ENCODE data around the gene C20orf141.

C20orf141 gene

DNA sequence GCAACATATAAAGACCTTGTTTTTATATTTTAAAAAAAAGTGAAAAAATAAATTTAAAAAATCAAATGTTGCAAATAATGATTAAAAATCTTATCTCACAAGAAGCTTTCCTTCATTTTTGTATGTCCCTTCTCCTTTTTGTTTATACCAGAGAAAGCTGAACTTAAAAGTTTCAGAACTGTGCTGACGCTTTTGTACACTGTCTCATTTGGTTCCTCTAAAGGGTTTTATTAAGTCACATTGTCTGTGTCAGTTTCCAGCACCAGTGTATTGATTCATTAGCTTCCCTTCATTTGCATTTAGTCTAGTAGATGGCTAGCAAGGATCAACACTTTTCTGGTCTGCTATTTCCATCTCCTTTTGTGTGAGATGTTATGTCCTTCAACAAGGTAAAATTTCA lies 19.0 kb downstream of the C20orf141 start:
- TF ChIP-seq, protein P1, sequence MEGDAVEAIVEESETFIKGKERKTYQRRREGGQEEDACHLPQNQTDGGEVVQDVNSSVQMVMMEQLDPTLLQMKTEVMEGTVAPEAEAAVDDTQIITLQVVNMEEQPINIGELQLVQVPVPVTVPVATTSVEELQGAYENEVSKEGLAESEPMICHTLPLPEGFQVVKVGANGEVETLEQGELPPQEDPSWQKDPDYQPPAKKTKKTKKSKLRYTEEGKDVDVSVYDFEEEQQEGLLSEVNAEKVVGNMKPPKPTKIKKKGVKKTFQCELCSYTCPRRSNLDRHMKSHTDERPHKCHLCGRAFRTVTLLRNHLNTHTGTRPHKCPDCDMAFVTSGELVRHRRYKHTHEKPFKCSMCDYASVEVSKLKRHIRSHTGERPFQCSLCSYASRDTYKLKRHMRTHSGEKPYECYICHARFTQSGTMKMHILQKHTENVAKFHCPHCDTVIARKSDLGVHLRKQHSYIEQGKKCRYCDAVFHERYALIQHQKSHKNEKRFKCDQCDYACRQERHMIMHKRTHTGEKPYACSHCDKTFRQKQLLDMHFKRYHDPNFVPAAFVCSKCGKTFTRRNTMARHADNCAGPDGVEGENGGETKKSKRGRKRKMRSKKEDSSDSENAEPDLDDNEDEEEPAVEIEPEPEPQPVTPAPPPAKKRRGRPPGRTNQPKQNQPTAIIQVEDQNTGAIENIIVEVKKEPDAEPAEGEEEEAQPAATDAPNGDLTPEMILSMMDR (IDR thresholded peaks at IDR 0.05): no peak
- Mint-ChIP-seq H3K27me3 (ENCODE audit: low read depth, poor library complexity) (peaks cover 15% of the 10 kb centered on the region), H3K4me1 (no peaks in the 10 kb centered on the region), H3K27ac (no peak overlapping the region), H3K36me3 (ENCODE audit: low read depth) (peaks cover 45% of the 10 kb centered on the region), H3K4me3 (no peak overlapping the region), H3K9me3 (no peaks in the 10 kb centered on the region)
- no peak for DNase-seq

DNA sequence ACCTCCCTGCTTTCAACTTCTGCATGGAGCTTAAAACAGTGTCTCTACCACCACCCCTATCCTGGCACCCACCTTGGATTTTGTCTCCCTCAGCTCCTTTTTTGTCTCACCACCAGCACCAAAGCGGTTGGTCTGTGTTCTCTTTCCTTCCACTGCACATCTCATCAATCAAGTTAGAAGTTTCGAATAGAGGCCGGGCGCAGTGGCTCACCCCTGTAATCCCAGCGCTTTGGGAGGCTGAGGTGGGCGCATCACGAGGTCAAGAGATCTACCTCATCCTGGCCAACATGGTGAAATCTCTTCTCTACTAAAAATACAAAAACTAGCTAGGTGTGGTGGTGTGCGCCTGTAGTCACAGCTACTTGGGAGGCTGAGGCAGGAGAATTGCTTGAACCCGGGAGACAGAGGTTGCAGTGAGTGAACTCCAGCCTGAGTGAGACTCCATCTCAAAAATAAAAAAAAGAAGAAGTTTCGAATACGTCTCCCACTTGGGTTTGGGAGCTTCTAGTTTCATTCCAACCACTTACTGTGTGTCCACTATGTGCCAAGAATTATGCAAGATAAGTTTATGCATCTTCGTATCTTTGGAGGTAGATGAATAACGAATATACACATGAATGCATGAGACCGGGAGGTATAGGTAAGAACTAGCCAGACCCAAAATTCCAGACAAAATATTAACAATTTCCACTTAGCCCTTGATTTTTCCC lies 19.8 kb downstream of the C20orf141 start:
- Mint-ChIP-seq H3K4me3 (no peak overlapping the region), H3K9me3 (no peaks in the 10 kb centered on the region), H3K27me3 (ENCODE audit: low read depth, poor library complexity) (peaks cover 7% of the 10 kb centered on the region), H3K36me3 (ENCODE audit: low read depth) (peaks cover 45% of the 10 kb centered on the region), H3K4me1 (peaks cover 7% of the 10 kb centered on the region), H3K27ac (no peak overlapping the region)
- no peak for DNase-seq
- TF ChIP-seq, protein P1 (IDR thresholded peaks at IDR 0.05): no peak

DNA sequence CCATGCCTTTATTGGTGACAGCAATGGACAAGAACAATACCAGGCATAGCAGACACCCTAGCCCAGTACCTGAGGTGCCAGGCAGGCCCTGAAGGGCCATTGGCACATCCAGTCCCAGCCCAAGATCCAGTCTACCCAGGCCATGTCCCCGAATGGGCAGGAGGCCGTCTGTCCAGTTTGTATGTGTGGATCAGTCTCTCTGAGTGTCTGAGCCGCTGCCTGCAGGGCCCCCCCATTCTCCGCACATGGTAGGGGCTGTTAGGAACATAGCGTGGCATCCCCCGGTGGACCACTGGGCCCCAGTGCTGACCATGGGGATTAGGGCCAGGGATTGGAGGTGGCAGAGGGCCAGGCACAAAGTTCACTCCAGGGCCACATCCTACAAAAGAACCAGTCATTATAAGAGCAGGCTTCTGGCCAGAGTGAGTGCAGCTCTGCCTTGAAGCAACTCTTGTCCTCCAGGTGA lies 20.6 kb downstream of the C20orf141 start:
- no peaks in the 10 kb centered on the region for H3K9me3 Mint-ChIP-seq
- H3K4me3 Mint-ChIP-seq: no peak overlapping the region
- H3K27ac Mint-ChIP-seq: no peak overlapping the region
- peaks cover 2% of the 10 kb centered on the region for H3K27me3 Mint-ChIP-seq (ENCODE audit: low read depth, poor library complexity)
- DNase-seq: no peak
- TF ChIP-seq, protein P1 (IDR thresholded peaks at IDR 0.05): no peak
- H3K4me1 Mint-ChIP-seq: peaks cover 8% of the 10 kb centered on the region
- H3K36me3 Mint-ChIP-seq (ENCODE audit: low read depth): peaks cover 45% of the 10 kb centered on the region

DNA sequence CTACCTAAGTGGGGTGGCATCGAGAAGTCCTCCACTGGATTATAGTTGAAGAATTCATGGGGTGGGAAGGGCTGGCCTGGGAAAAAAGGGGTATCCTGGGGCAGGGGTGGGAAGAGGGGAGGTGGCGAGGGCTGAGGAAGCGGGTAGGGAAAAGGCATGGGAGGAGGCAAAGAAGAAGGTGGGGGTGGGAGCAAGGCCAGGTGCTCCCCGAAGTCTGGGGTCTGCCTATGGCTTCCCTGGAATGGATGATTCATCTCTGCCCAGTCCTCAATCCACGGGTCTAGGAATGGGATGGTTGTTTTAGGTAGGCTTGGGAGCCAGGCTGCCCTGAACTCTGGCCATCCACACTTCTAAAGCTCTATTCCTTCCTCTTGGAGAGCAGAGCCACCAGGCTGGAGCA lies 21.2 kb downstream of the C20orf141 start:
- H3K4me1 Mint-ChIP-seq: peaks cover 8% of the 10 kb centered on the region
- DNase-seq: no peak
- TF ChIP-seq, protein P1 (IDR thresholded peaks at IDR 0.05): no peak
- no peak overlapping the region for H3K27ac Mint-ChIP-seq
- H3K9me3 Mint-ChIP-seq: no peaks in the 10 kb centered on the region
- H3K4me3 Mint-ChIP-seq: no peak overlapping the region
- H3K36me3 Mint-ChIP-seq (ENCODE audit: low read depth): peaks cover 45% of the 10 kb centered on the region
- H3K27me3 Mint-ChIP-seq (ENCODE audit: low read depth, poor library complexity): peaks cover 2% of the 10 kb centered on the region

DNA sequence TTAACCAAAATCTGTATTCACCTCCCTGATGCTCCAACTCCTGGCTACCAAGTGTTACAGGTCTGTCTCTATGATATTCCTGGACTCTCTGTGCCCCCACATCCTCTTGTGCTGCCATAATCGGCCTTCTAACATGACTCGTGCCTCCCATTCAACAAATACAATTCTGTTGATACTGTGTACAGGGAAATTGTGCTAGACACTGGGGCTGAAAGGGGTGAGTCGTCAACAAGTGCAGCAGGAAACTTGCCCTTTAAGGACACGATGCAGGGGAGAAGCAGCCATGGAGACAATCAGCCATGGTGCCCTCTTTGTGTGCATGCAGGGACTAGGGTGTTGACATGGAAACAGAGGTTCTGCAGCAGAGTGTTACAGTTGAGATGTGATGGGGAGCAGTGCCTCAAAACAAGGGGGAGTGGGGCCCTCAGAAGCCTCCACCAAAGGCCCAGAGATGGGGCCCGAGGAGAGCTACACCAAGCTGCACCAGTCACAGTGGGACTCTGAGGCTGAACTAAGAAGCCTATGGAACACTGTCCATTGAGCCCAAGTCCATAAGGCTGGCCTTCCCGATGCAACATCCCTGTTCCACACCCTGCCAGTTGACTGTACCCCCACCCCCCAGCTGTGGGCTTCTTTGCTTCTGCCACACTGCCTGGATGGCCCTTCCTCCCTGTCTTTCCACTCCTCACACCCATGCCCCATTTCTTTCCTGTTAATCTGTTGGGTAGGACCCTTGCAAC lies 22.6 kb downstream of the C20orf141 start:
- Mint-ChIP-seq H3K36me3 (ENCODE audit: low read depth) (peaks cover 45% of the 10 kb centered on the region), H3K9me3 (no peaks in the 10 kb centered on the region), H3K27me3 (ENCODE audit: low read depth, poor library complexity) (peaks cover 2% of the 10 kb centered on the region), H3K4me3 (no peak overlapping the region), H3K4me1 (peaks cover 14% of the 10 kb centered on the region), H3K27ac (no peak overlapping the region)
- TF ChIP-seq, protein P1 (IDR thresholded peaks at IDR 0.05): no peak
- DNase-seq: no peak
